Measurements from ENCODE around the gene KCNE3. TPM values are rescaled to one million over a fixed set of nuclear protein-coding genes. Genes with fewer than 3 reads are reported as not detected.

Gene KCNE3
- total and polyA plus RNA-seq, 9 of the 15 experiments (the other 6 are each of a cell fraction or from before 2014, with no cell fraction given), result 1.6 to 8.7 (median 6.2) TPM

DNA sequence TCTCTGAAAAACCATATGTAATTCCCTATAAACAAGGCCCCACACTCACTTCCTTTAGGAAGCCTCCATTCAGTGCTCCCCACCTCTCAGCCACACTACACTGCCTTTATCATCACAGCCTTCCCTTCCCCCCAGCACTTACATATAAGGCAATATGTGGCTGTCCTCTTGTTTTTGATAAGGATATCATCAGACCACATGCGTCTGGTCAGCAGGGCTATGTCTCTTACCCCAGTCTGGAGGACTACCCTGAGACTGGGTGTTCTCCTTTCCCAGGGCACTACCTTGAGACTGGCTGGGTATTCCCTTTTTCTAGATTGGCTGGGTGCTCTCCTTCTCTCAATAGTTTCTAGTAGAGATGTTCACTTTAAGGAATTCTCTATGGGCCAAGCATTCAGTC lies 7.8 kb downstream of the KCNE3 start (continued):
- TF ChIP-seq, protein P1, sequence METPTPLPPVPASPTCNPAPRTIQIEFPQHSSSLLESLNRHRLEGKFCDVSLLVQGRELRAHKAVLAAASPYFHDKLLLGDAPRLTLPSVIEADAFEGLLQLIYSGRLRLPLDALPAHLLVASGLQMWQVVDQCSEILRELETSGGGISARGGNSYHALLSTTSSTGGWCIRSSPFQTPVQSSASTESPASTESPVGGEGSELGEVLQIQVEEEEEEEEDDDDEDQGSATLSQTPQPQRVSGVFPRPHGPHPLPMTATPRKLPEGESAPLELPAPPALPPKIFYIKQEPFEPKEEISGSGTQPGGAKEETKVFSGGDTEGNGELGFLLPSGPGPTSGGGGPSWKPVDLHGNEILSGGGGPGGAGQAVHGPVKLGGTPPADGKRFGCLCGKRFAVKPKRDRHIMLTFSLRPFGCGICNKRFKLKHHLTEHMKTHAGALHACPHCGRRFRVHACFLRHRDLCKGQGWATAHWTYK (CRISPR knock-in tag; IDR thresholded peaks at IDR 0.05), result no peak
- TF ChIP-seq ZNF695 (CRISPR knock-in tag; IDR thresholded peaks at IDR 0.05) (no peak), JUND (IDR thresholded peaks at IDR 0.05; ENCODE audit: borderline replicate concordance, low read depth, low read length) (peak; percentile 30; the same call in 1 of the 2 replicates), JUND (tag; IDR thresholded peaks at IDR 0.05; ENCODE audit: borderline replicate concordance, low read depth, low read length) (no peak; the same call in 2 of the 3 replicates), TRIM24 (IDR thresholded peaks at IDR 0.05) (peak; percentile 46 to 65; a peak in 2 of 4 replicates), ZNF232 (CRISPR knock-in tag; IDR thresholded peaks at IDR 0.05) (no peak), HSF4 (CRISPR knock-in tag; IDR thresholded peaks at IDR 0.05; ENCODE audit: borderline replicate concordance) (no peak), SNRNP70 (optimal IDR thresholded peaks at IDR 0.05; ENCODE audit: low read depth, low read length) (no peak), TCFL5 (CRISPR knock-in tag; conservative IDR thresholded peaks at IDR 0.05) (no peak), NCOA2 (IDR thresholded peaks at IDR 0.05; ENCODE audit: partially characterized antibody in 2 of 2) (no peak), MYBL2 (IDR thresholded peaks at IDR 0.05; ENCODE audit: low read depth) (no peak), MYBL2 (CRISPR knock-in tag; IDR thresholded peaks at IDR 0.05; ENCODE audit: borderline replicate concordance) (no peak), HNRNPL (IDR thresholded peaks at IDR 0.05; ENCODE audit: low read depth, low read length) (no peak), SPI1 (IDR thresholded peaks at IDR 0.05; ENCODE audit: borderline replicate concordance, low read depth, low read length) (no peak), GABPB2 (CRISPR knock-in tag; conservative IDR thresholded peaks at IDR 0.05) (no peak), ETS2 (tag; IDR thresholded peaks at IDR 0.05; ENCODE audit: borderline replicate concordance, poor library complexity, severe bottlenecking) (no peak), HIVEP1 (CRISPR knock-in tag; IDR thresholded peaks at IDR 0.05) (no peak), EP300 (IDR thresholded peaks at IDR 0.05; ENCODE audit: low read length) (peak; percentile 82)
- TF ChIP-seq, protein P2, sequence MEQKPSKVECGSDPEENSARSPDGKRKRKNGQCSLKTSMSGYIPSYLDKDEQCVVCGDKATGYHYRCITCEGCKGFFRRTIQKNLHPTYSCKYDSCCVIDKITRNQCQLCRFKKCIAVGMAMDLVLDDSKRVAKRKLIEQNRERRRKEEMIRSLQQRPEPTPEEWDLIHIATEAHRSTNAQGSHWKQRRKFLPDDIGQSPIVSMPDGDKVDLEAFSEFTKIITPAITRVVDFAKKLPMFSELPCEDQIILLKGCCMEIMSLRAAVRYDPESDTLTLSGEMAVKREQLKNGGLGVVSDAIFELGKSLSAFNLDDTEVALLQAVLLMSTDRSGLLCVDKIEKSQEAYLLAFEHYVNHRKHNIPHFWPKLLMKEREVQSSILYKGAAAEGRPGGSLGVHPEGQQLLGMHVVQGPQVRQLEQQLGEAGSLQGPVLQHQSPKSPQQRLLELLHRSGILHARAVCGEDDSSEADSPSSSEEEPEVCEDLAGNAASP (IDR thresholded peaks at IDR 0.05), result no peak
- TF ChIP-seq, protein P3, sequence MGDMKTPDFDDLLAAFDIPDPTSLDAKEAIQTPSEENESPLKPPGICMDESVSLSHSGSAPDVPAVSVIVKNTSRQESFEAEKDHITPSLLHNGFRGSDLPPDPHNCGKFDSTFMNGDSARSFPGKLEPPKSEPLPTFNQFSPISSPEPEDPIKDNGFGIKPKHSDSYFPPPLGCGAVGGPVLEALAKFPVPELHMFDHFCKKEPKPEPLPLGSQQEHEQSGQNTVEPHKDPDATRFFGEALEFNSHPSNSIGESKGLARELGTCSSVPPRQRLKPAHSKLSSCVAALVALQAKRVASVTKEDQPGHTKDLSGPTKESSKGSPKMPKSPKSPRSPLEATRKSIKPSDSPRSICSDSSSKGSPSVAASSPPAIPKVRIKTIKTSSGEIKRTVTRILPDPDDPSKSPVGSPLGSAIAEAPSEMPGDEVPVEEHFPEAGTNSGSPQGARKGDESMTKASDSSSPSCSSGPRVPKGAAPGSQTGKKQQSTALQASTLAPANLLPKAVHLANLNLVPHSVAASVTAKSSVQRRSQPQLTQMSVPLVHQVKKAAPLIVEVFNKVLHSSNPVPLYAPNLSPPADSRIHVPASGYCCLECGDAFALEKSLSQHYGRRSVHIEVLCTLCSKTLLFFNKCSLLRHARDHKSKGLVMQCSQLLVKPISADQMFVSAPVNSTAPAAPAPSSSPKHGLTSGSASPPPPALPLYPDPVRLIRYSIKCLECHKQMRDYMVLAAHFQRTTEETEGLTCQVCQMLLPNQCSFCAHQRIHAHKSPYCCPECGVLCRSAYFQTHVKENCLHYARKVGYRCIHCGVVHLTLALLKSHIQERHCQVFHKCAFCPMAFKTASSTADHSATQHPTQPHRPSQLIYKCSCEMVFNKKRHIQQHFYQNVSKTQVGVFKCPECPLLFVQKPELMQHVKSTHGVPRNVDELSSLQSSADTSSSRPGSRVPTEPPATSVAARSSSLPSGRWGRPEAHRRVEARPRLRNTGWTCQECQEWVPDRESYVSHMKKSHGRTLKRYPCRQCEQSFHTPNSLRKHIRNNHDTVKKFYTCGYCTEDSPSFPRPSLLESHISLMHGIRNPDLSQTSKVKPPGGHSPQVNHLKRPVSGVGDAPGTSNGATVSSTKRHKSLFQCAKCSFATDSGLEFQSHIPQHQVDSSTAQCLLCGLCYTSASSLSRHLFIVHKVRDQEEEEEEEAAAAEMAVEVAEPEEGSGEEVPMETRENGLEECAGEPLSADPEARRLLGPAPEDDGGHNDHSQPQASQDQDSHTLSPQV (IDR thresholded peaks at IDR 0.05), result peak; percentile 81
